Measurements from ENCODE around the gene SKIC2.

GRCh38 chr6:31947864-31948263, 11.1 kb upstream of the SKIC2 start:
- TF ChIP-seq, protein P1, sequence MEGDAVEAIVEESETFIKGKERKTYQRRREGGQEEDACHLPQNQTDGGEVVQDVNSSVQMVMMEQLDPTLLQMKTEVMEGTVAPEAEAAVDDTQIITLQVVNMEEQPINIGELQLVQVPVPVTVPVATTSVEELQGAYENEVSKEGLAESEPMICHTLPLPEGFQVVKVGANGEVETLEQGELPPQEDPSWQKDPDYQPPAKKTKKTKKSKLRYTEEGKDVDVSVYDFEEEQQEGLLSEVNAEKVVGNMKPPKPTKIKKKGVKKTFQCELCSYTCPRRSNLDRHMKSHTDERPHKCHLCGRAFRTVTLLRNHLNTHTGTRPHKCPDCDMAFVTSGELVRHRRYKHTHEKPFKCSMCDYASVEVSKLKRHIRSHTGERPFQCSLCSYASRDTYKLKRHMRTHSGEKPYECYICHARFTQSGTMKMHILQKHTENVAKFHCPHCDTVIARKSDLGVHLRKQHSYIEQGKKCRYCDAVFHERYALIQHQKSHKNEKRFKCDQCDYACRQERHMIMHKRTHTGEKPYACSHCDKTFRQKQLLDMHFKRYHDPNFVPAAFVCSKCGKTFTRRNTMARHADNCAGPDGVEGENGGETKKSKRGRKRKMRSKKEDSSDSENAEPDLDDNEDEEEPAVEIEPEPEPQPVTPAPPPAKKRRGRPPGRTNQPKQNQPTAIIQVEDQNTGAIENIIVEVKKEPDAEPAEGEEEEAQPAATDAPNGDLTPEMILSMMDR (IDR thresholded peaks at IDR 0.05; ENCODE audit: low read length), result no peak
- TF ChIP-seq EZH2 (IDR thresholded peaks at IDR 0.05; ENCODE audit: borderline replicate concordance, low read length), result no peak
